ENCODE results near the gene CPB2.

GRCh38 chr13:46079770-46080169 is 25.1 kb downstream of the CPB2 start:
- no peak for TF ChIP-seq POLR2A (IDR thresholded peaks at IDR 0.05)
- no peak for TF ChIP-seq POLR2AphosphoS5 (IDR thresholded peaks at IDR 0.05)
- TF ChIP-seq, protein P1, sequence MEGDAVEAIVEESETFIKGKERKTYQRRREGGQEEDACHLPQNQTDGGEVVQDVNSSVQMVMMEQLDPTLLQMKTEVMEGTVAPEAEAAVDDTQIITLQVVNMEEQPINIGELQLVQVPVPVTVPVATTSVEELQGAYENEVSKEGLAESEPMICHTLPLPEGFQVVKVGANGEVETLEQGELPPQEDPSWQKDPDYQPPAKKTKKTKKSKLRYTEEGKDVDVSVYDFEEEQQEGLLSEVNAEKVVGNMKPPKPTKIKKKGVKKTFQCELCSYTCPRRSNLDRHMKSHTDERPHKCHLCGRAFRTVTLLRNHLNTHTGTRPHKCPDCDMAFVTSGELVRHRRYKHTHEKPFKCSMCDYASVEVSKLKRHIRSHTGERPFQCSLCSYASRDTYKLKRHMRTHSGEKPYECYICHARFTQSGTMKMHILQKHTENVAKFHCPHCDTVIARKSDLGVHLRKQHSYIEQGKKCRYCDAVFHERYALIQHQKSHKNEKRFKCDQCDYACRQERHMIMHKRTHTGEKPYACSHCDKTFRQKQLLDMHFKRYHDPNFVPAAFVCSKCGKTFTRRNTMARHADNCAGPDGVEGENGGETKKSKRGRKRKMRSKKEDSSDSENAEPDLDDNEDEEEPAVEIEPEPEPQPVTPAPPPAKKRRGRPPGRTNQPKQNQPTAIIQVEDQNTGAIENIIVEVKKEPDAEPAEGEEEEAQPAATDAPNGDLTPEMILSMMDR (IDR thresholded peaks at IDR 0.05) = no peak
- no peak for TF ChIP-seq EP300 (IDR thresholded peaks at IDR 0.05)

Measured in sigmoid colon (tissue), 4 donors.